HepG2 (cell line): Measurements from ENCODE around the gene ODAD4. TPM values are rescaled to one million over a fixed set of nuclear protein-coding genes. Genes with fewer than 3 reads are reported as not detected.
A peak's percentile ranks its signal among the peaks of the same experiment; 100 is the strongest.

Experiments
- AKAP8 ChIP-seq: sonication (generic); formaldehyde crosslinking; IDR thresholded peaks from 2 replicates; pipeline ENCODE4 v1.5.1; 2020; ENCODE audit warnings: mild to moderate bottlenecking, missing genetic modification reagents
- ATF1 ChIP-seq: IDR thresholded peaks from 2 replicates; pipeline ENCODE4 v1.6.1; 2016; ENCODE audit warnings: mild to moderate bottlenecking, control low read depth
- FOSL2 ChIP-seq: sonication (generic); formaldehyde crosslinking; IDR thresholded peaks from 2 replicates; pipeline ENCODE4 v1.4.0; 2020; ENCODE audit warnings: missing genetic modification reagents
- PCBP1 ChIP-seq: fragments of 200-400 bp; formaldehyde crosslinking; IDR thresholded peaks from 2 replicates; pipeline ENCODE4 v1.6.1; 2017; ENCODE audit warnings: mild to moderate bottlenecking, low read depth, low read length, borderline replicate concordance
- PHF5A ChIP-seq: IDR thresholded peaks from one replicate; pipeline ENCODE4 v1.6.1; 2018; ENCODE audit warnings: low read depth, missing genetic modification reagents; ENCODE audit not compliant: unreplicated experiment
- SAFB2 ChIP-seq: sonication (generic); formaldehyde crosslinking; IDR thresholded peaks from 2 replicates; pipeline ENCODE4 v1.5.1; 2020; ENCODE audit warnings: missing genetic modification reagents, low read depth, mild to moderate bottlenecking, borderline replicate concordance
- SALL2 ChIP-seq: sonication (generic); formaldehyde crosslinking; IDR thresholded peaks from 2 replicates; pipeline ENCODE4 v1.8.1; 2023; ENCODE audit warnings: mild to moderate bottlenecking, missing genetic modification reagents, inconsistent platforms
- ZBTB42 ChIP-seq: sonication (generic); formaldehyde crosslinking; IDR thresholded peaks from 2 replicates; pipeline ENCODE4 v1.5.0; 2020; ENCODE audit warnings: mild to moderate bottlenecking, missing genetic modification reagents
- ZFP36 ChIP-seq: fragments of 150-350 bp; IDR thresholded peaks from 2 replicates; pipeline ENCODE4 v1.6.1; 2018; ENCODE audit warnings: borderline replicate concordance, low read length, low read depth; ENCODE audit not compliant: partially characterized antibody
- ZFP37 ChIP-seq: sonication (generic); formaldehyde crosslinking; IDR thresholded peaks from 2 replicates; pipeline ENCODE4 v1.4.0; 2020; ENCODE audit warnings: missing genetic modification reagents, borderline replicate concordance
- ZNF124 ChIP-seq: sonication (generic); formaldehyde crosslinking; IDR thresholded peaks from 2 replicates; pipeline ENCODE4 v1.4.0; 2020; ENCODE audit warnings: missing genetic modification reagents
- ZNF138 ChIP-seq: sonication (generic); formaldehyde crosslinking; IDR thresholded peaks from 2 replicates; pipeline ENCODE4 v1.5.0; 2020; ENCODE audit warnings: mild to moderate bottlenecking, low read depth, missing genetic modification reagents
- ZNF253 ChIP-seq: sonication (generic); formaldehyde crosslinking; IDR thresholded peaks from 2 replicates; pipeline ENCODE4 v1.8.0; 2022; ENCODE audit warnings: mild to moderate bottlenecking, missing genetic modification reagents, borderline replicate concordance
- ZNF256 ChIP-seq: sonication (generic); formaldehyde crosslinking; conservative IDR thresholded peaks from 2 replicates; pipeline ENCODE4 v1.4.0; 2020; ENCODE audit warnings: missing genetic modification reagents
- ZNF670 ChIP-seq: sonication (generic); formaldehyde crosslinking; IDR thresholded peaks from 2 replicates; pipeline ENCODE4 v1.8.0; 2022; ENCODE audit warnings: mild to moderate bottlenecking, missing genetic modification reagents, borderline replicate concordance
- ZNF674 ChIP-seq: sonication (generic); formaldehyde crosslinking; IDR thresholded peaks from 2 replicates; pipeline ENCODE4 v1.5.0; 2020; ENCODE audit warnings: low read depth, mild to moderate bottlenecking, missing genetic modification reagents
- ZNF724P ChIP-seq: sonication (generic); formaldehyde crosslinking; IDR thresholded peaks from 2 replicates; pipeline ENCODE4 v1.8.0; 2022; ENCODE audit warnings: missing genetic modification reagents, borderline replicate concordance
- ZNF788 ChIP-seq: sonication (generic); formaldehyde crosslinking; IDR thresholded peaks from 2 replicates; pipeline ENCODE4 v1.5.0; 2020; ENCODE audit warnings: mild to moderate bottlenecking, missing genetic modification reagents, borderline replicate concordance
- polyA plus RNA-seq, 8 experiments: library from polyadenylated mRNA; depleted of rRNA in 3 of 8; stranded (reverse) in 7 of 8; unstranded in 1 of 8; fragments of >200 nt; fragmentation: Illumina TruSeq in 4 of 8; extraction: Trizol in 4 of 8; gene quantifications; 2 replicates each; pipeline versions ENCODE4 v1.2.1 to v1.2.3, GENCODE V29; 2011 to 2016; ENCODE audit warnings: low read depth in 4 of 8, missing spikeins in 1 of 8, mixed read lengths in 1 of 8; ENCODE audit not compliant: insufficient read depth in 1 of 8
- total RNA-seq, 5 experiments: library from RNA; depleted of rRNA; stranded (reverse); fragments of >200 nt; fragmentation: Illumina TruSeq; extraction: Trizol; gene quantifications; 2 replicates each; pipeline ENCODE4 v1.2.3, GENCODE V29; 2016; ENCODE audit warnings: low read depth in 1 of 5
- TF ChIP-seq, protein P1 (sequence below), 2 experiments: fragments of 450-650 bp in 1 of 2; sonication (generic) in 1 of 2; formaldehyde crosslinking in 1 of 2; IDR thresholded peaks; 2 replicates each; pipeline versions ENCODE4 v1.6.1 to v1.8.0; 2016 to 2022; ENCODE audit warnings: antibody characterized with exemption in 1 of 2, mild to moderate bottlenecking in 1 of 2, missing genetic modification reagents in 1 of 2
- TF ChIP-seq, protein P2 (sequence below): sonication (generic); formaldehyde crosslinking; IDR thresholded peaks from 2 replicates; pipeline ENCODE4 v1.8.1; 2022; ENCODE audit warnings: mild to moderate bottlenecking, missing genetic modification reagents

The ODAD4 gene
- total and polyA plus RNA-seq, 2 of the 13 experiments (the other 11 are each of a cell fraction or from before 2014, with no cell fraction given), result 0.48 to 0.53 TPM

DNA sequence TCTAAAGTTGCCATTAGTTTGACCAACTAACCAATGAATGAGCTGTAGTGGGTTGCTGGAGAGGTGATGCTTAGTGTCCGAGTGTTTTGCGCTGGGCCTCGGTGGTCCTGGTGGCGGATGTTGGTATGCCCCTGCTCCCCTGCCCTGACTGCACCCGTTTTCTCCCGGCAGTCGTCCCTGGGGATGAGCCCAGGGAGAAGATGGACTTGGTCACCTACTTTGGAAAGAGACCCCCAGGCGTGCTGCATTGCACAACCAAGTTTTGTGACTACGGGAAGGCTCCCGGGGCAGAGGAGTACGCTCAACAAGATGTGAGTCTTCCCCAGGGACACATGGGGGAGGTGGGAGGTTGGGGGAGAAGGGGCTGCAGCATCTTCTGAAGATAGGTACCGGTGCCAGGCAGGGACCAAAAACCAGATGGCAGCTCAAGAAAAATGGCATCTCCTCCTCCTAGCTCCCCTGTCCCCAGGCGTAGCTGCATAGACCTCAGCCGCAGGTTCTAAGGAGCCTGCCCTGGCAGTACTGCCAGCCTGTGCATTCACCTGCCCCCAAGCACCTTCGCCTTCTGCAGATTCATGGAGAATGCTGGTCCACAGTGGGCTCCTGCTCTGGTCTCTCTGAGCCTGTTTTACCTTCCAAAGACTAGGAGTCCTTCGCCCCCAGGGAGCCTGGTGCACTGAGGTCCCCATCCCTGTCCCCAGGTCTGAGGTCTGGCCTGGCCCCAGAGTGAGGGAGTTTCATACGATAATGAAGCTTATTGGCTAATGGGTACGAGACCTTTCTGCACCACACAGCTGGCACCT lies 41.5 kb downstream of the ODAD4 start (continued):
- TF ChIP-seq AKAP8 (peak; percentile 72; the same call in 1 of the 2 replicates), SAFB2 (CRISPR knock-in tag) (peak; percentile 43; the same call in 1 of the 2 replicates), SALL2 (no peak), ZNF788 (no peak), PCBP1 (no peak), ZNF124 (CRISPR knock-in tag) (no peak), FOSL2 (CRISPR knock-in tag) (no peak), ZNF256 (CRISPR knock-in tag) (no peak), PHF5A (no peak), ZNF670 (CRISPR knock-in tag) (no peak), ZNF138 (CRISPR knock-in tag) (no peak), ZBTB42 (CRISPR knock-in tag) (no peak), ZNF724P (CRISPR knock-in tag) (no peak), ZNF253 (no peak), ATF1 (CRISPR knock-in tag) (no peak), ZFP37 (CRISPR knock-in tag) (no peak), ZFP36 (no peak), ZNF674 (CRISPR knock-in tag) (no peak)
- TF ChIP-seq, protein P1, sequence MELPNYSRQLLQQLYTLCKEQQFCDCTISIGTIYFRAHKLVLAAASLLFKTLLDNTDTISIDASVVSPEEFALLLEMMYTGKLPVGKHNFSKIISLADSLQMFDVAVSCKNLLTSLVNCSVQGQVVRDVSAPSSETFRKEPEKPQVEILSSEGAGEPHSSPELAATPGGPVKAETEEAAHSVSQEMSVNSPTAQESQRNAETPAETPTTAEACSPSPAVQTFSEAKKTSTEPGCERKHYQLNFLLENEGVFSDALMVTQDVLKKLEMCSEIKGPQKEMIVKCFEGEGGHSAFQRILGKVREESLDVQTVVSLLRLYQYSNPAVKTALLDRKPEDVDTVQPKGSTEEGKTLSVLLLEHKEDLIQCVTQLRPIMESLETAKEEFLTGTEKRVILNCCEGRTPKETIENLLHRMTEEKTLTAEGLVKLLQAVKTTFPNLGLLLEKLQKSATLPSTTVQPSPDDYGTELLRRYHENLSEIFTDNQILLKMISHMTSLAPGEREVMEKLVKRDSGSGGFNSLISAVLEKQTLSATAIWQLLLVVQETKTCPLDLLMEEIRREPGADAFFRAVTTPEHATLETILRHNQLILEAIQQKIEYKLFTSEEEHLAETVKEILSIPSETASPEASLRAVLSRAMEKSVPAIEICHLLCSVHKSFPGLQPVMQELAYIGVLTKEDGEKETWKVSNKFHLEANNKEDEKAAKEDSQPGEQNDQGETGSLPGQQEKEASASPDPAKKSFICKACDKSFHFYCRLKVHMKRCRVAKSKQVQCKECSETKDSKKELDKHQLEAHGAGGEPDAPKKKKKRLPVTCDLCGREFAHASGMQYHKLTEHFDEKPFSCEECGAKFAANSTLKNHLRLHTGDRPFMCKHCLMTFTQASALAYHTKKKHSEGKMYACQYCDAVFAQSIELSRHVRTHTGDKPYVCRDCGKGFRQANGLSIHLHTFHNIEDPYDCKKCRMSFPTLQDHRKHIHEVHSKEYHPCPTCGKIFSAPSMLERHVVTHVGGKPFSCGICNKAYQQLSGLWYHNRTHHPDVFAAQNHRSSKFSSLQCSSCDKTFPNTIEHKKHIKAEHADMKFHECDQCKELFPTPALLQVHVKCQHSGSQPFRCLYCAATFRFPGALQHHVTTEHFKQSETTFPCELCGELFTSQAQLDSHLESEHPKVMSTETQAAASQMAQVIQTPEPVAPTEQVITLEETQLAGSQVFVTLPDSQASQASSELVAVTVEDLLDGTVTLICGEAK (IDR thresholded peaks at IDR 0.05), result no peak
- TF ChIP-seq, protein P1 (CRISPR knock-in tag; IDR thresholded peaks at IDR 0.05), result no peak
- TF ChIP-seq, protein P2, sequence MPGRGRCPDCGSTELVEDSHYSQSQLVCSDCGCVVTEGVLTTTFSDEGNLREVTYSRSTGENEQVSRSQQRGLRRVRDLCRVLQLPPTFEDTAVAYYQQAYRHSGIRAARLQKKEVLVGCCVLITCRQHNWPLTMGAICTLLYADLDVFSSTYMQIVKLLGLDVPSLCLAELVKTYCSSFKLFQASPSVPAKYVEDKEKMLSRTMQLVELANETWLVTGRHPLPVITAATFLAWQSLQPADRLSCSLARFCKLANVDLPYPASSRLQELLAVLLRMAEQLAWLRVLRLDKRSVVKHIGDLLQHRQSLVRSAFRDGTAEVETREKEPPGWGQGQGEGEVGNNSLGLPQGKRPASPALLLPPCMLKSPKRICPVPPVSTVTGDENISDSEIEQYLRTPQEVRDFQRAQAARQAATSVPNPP (CRISPR knock-in tag), result no peak
